ENCODE data around the gene CFAP68. TPM values are rescaled to one million over a fixed set of nuclear protein-coding genes. Genes with fewer than 3 reads are reported as not detected.

Gene CFAP68
- total and polyA plus RNA-seq, 2 of the 13 experiments (the other 11 are each of a cell fraction or from before 2014, with no cell fraction given), result 22.2 to 25.6 TPM

- TF ChIP-seq ZBTB49 (CRISPR knock-in tag; IDR thresholded peaks at IDR 0.05; ENCODE audit: borderline replicate concordance) (no peak), TBX2 (CRISPR knock-in tag; IDR thresholded peaks at IDR 0.05; ENCODE audit: borderline replicate concordance) (peak; percentile 35; the same call in 1 of the 2 replicates), IRX3 (CRISPR knock-in tag; IDR thresholded peaks at IDR 0.05; ENCODE audit: borderline replicate concordance, low read depth) (peak; percentile 78; the same call in 1 of the 2 replicates), MBD4 (IDR thresholded peaks at IDR 0.05; ENCODE audit: borderline replicate concordance, low read length) (no peak), HIVEP1 (CRISPR knock-in tag; IDR thresholded peaks at IDR 0.05) (0 out of 2 replicates have a peak, but pooled peaks have one; percentile 40), ZNF160 (CRISPR knock-in tag; IDR thresholded peaks at IDR 0.05) (no peak), MLLT10 (CRISPR knock-in tag; IDR thresholded peaks at IDR 0.05) (no peak), KDM2A (CRISPR knock-in tag; IDR thresholded peaks at IDR 0.05; ENCODE audit: borderline replicate concordance, low read depth) (peak; percentile 62; the same call in 1 of the 2 replicates), ZNF720 (CRISPR knock-in tag; IDR thresholded peaks at IDR 0.05) (no peak), ZNF749 (CRISPR knock-in tag; IDR thresholded peaks at IDR 0.05; ENCODE audit: borderline replicate concordance) (peak; percentile 41; the same call in 1 of the 2 replicates), NKX3-1 (CRISPR knock-in tag; IDR thresholded peaks at IDR 0.05) (peak; percentile 36; the same call in 1 of the 2 replicates), ZNF766 (CRISPR knock-in tag; IDR thresholded peaks at IDR 0.05; ENCODE audit: borderline replicate concordance) (peak; percentile 46; the same call in 1 of the 2 replicates), ZNF629 (CRISPR knock-in tag; conservative IDR thresholded peaks at IDR 0.05) (0 out of 2 replicates have a peak, but pooled peaks have one; percentile 33), KDM1A (CRISPR knock-in tag; IDR thresholded peaks at IDR 0.05) (no peak), BHLHE40 (IDR thresholded peaks at IDR 0.05; ENCODE audit: low read length) (no peak), MED1 (CRISPR knock-in tag; IDR thresholded peaks at IDR 0.05) (peak; percentile 38), EHMT2 (IDR thresholded peaks at IDR 0.05; ENCODE audit: borderline replicate concordance, low read depth, low read length) (no peak), SUZ12 (IDR thresholded peaks at IDR 0.05; ENCODE audit: low read depth, low read length) (no peak), NR2C2 (CRISPR knock-in tag; IDR thresholded peaks at IDR 0.05; ENCODE audit: borderline replicate concordance) (peak; percentile 37; the same call in 1 of the 2 replicates), ZNF496 (CRISPR knock-in tag; IDR thresholded peaks at IDR 0.05; ENCODE audit: insufficient replicate concordance) (no peak), CBFB (CRISPR knock-in tag; IDR thresholded peaks at IDR 0.05) (peak; percentile 58; the same call in 1 of the 2 replicates), EZH2 (conservative IDR thresholded peaks at IDR 0.05; ENCODE audit: low read depth, low read length) (no peak), ZNF232 (CRISPR knock-in tag; IDR thresholded peaks at IDR 0.05; ENCODE audit: borderline replicate concordance) (peak; percentile 45; the same call in 1 of the 2 replicates), U2AF1 (optimal IDR thresholded peaks at IDR 0.05; ENCODE audit: low read depth, low read length) (no peak), RELA (CRISPR knock-in tag; IDR thresholded peaks at IDR 0.05) (0 out of 2 replicates have a peak, but pooled peaks have one; percentile 67)
- TF ChIP-seq, protein P1, sequence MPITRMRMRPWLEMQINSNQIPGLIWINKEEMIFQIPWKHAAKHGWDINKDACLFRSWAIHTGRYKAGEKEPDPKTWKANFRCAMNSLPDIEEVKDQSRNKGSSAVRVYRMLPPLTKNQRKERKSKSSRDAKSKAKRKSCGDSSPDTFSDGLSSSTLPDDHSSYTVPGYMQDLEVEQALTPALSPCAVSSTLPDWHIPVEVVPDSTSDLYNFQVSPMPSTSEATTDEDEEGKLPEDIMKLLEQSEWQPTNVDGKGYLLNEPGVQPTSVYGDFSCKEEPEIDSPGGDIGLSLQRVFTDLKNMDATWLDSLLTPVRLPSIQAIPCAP (CRISPR knock-in tag; IDR thresholded peaks at IDR 0.05; ENCODE audit: low read depth), result no peak
- TF ChIP-seq, protein P2, sequence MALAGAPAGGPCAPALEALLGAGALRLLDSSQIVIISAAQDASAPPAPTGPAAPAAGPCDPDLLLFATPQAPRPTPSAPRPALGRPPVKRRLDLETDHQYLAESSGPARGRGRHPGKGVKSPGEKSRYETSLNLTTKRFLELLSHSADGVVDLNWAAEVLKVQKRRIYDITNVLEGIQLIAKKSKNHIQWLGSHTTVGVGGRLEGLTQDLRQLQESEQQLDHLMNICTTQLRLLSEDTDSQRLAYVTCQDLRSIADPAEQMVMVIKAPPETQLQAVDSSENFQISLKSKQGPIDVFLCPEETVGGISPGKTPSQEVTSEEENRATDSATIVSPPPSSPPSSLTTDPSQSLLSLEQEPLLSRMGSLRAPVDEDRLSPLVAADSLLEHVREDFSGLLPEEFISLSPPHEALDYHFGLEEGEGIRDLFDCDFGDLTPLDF (CRISPR knock-in tag; IDR thresholded peaks at IDR 0.05), result 0 out of 2 replicates have a peak, but pooled peaks have one; percentile 53
Measured at GRCh38 chr11:111870886-111871692, 8.3 kb upstream of the CFAP68 start, which contains the start of gene ALG9 (continued).
